A673 (cell line): Measurements from ENCODE around the gene IGF2BP1.

Experiments
- CTCF ChIP-seq: fragments of 300-800, 200-600 bp; sonication (generic); conservative IDR thresholded peaks from 2 replicates; pipeline ENCODE4 v1.5.1; 2017; ENCODE audit warnings: low read depth, mild to moderate bottlenecking, antibody characterized with exemption, low read length, moderate library complexity, mixed read lengths
- EZH2 ChIP-seq: fragments of 200-600 bp; sonication (generic); IDR thresholded peaks from 2 replicates; pipeline ENCODE4 v1.6.1; 2017; ENCODE audit warnings: borderline replicate concordance, low read depth, mild to moderate bottlenecking, mixed read lengths, antibody characterized with exemption, low read length; ENCODE audit not compliant: poor library complexity, severe bottlenecking

GRCh38 chr17:49063652-49064051, 66.5 kb downstream of the IGF2BP1 start:
- TF ChIP-seq CTCF: no peak
- no peak for TF ChIP-seq EZH2
